ENCODE measurements around the gene OR4E1. TPM values are rescaled to one million over a fixed set of nuclear protein-coding genes. Genes with fewer than 3 reads are reported as not detected.

The OR4E1 gene
- total and polyA plus RNA-seq, 4 donors: not detected

DNA sequence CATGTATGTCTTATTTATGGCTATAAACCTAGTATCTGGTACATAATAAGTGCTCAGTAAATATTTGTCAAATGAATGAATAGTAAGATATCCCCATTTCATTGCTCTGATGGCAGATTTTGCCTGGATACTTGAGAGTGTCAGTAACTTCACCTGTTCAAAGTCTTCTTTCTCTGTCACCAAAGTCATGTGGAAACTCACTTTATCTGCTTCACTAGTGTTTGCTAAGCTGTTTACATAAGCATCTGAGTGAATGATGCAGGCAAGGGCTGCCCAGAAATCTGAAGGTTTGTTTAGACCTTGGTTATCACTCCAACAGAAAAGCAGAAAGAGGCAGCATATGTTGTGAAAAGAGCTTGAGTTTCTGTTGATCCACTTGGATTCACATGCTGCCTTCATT is 4.3 kb downstream of the OR4E1 start:
- Histone ChIP-seq H3K27ac (ENCODE audit: low read depth in 1 of 2, low read length in 2 of 2) (no peak overlapping the region), H3K4me3 (ENCODE audit: low read depth in 1 of 3, low read length in 3 of 3) (no peak overlapping the region), H3K4me1 (ENCODE audit: control insufficient read depth in 4 of 4, insufficient read depth in 4 of 4, low read length in 3 of 4) (no peaks in the 10 kb centered on the region), H3K36me3 (ENCODE audit: control insufficient read depth in 4 of 4, insufficient read depth in 3 of 4, low read depth in 1 of 4, low read length in 3 of 4) (no peaks in the 10 kb centered on the region), H3K9ac (ENCODE audit: low read depth in 1 of 2, low read length in 2 of 2) (no peak overlapping the region), H3K27me3 (ENCODE audit: control insufficient read depth in 4 of 4, insufficient read depth in 4 of 4, low read length in 3 of 4) (peaks cover 0 to 8% (median 2%) of the 10 kb centered on the region in 4 donors), H3K9me3 (ENCODE audit: control insufficient read depth in 4 of 4, low read length in 3 of 4) (peaks cover 0 to 4% (median 0%) of the 10 kb centered on the region in 4 donors)
- TF ChIP-seq JUND (IDR thresholded peaks at IDR 0.05): no peak
- no peak for TF ChIP-seq YY1 (IDR thresholded peaks at IDR 0.05)
- no peak for TF ChIP-seq FOXA1 (IDR thresholded peaks at IDR 0.05)
- TF ChIP-seq FOXA2 (IDR thresholded peaks at IDR 0.05): no peak
- TF ChIP-seq, protein P1, sequence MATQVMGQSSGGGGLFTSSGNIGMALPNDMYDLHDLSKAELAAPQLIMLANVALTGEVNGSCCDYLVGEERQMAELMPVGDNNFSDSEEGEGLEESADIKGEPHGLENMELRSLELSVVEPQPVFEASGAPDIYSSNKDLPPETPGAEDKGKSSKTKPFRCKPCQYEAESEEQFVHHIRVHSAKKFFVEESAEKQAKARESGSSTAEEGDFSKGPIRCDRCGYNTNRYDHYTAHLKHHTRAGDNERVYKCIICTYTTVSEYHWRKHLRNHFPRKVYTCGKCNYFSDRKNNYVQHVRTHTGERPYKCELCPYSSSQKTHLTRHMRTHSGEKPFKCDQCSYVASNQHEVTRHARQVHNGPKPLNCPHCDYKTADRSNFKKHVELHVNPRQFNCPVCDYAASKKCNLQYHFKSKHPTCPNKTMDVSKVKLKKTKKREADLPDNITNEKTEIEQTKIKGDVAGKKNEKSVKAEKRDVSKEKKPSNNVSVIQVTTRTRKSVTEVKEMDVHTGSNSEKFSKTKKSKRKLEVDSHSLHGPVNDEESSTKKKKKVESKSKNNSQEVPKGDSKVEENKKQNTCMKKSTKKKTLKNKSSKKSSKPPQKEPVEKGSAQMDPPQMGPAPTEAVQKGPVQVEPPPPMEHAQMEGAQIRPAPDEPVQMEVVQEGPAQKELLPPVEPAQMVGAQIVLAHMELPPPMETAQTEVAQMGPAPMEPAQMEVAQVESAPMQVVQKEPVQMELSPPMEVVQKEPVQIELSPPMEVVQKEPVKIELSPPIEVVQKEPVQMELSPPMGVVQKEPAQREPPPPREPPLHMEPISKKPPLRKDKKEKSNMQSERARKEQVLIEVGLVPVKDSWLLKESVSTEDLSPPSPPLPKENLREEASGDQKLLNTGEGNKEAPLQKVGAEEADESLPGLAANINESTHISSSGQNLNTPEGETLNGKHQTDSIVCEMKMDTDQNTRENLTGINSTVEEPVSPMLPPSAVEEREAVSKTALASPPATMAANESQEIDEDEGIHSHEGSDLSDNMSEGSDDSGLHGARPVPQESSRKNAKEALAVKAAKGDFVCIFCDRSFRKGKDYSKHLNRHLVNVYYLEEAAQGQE (IDR thresholded peaks at IDR 0.05): no peak
- no peak for TF ChIP-seq HNF4G (IDR thresholded peaks at IDR 0.05)
- TF ChIP-seq, protein P2, sequence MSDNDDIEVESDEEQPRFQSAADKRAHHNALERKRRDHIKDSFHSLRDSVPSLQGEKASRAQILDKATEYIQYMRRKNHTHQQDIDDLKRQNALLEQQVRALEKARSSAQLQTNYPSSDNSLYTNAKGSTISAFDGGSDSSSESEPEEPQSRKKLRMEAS (IDR thresholded peaks at IDR 0.05): no peak
- TF ChIP-seq, protein P3, sequence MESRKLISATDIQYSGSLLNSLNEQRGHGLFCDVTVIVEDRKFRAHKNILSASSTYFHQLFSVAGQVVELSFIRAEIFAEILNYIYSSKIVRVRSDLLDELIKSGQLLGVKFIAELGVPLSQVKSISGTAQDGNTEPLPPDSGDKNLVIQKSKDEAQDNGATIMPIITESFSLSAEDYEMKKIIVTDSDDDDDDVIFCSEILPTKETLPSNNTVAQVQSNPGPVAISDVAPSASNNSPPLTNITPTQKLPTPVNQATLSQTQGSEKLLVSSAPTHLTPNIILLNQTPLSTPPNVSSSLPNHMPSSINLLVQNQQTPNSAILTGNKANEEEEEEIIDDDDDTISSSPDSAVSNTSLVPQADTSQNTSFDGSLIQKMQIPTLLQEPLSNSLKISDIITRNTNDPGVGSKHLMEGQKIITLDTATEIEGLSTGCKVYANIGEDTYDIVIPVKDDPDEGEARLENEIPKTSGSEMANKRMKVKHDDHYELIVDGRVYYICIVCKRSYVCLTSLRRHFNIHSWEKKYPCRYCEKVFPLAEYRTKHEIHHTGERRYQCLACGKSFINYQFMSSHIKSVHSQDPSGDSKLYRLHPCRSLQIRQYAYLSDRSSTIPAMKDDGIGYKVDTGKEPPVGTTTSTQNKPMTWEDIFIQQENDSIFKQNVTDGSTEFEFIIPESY (IDR thresholded peaks at IDR 0.05): no peak
- no peak for TF ChIP-seq NR2F2 (IDR thresholded peaks at IDR 0.05)
- TF ChIP-seq, protein P4, sequence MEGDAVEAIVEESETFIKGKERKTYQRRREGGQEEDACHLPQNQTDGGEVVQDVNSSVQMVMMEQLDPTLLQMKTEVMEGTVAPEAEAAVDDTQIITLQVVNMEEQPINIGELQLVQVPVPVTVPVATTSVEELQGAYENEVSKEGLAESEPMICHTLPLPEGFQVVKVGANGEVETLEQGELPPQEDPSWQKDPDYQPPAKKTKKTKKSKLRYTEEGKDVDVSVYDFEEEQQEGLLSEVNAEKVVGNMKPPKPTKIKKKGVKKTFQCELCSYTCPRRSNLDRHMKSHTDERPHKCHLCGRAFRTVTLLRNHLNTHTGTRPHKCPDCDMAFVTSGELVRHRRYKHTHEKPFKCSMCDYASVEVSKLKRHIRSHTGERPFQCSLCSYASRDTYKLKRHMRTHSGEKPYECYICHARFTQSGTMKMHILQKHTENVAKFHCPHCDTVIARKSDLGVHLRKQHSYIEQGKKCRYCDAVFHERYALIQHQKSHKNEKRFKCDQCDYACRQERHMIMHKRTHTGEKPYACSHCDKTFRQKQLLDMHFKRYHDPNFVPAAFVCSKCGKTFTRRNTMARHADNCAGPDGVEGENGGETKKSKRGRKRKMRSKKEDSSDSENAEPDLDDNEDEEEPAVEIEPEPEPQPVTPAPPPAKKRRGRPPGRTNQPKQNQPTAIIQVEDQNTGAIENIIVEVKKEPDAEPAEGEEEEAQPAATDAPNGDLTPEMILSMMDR (IDR thresholded peaks at IDR 0.05; ENCODE audit: low read depth, low read length, missing input control): no peak
- TF ChIP-seq RXRA (IDR thresholded peaks at IDR 0.05): no peak
- TF ChIP-seq EGR1 (IDR thresholded peaks at IDR 0.05; ENCODE audit: low read depth in 2 of 2): no peak
- no peak for TF ChIP-seq RAD21 (IDR thresholded peaks at IDR 0.05)
- DNase-seq (ENCODE audit: low spot score): no peak

DNA sequence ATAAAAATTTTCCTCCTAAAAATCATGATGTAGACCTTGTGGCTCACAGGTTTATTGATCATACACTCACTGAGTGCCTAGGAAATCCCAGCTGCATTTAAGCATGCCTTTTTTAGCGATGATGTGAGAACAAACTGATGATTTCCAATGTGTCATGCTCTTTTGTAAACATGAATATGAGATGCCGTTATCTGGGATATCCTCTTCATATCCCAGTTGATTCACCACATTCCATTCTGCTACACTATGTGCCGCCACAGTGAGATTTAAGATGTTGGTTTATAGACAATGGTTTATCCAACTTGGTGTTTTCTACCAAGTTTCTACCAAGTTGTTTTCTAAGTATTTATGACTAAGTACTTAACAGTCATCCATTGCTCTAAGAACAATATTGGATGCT is 5.2 kb downstream of the OR4E1 start:
- WGBS: 72% methylated on average over 3 of the region's 3 CpGs

More for the DNA sequence above, 5.2 kb downstream of the OR4E1 start:
- Histone ChIP-seq H3K4me3 (ENCODE audit: low read depth in 1 of 3, low read length in 3 of 3) (no peak overlapping the region), H3K27ac (ENCODE audit: low read depth in 1 of 2, low read length in 2 of 2) (no peak overlapping the region), H3K27me3 (ENCODE audit: control insufficient read depth in 4 of 4, insufficient read depth in 4 of 4, low read length in 3 of 4) (peaks cover 0 to 8% (median 2%) of the 10 kb centered on the region in 4 donors), H3K36me3 (ENCODE audit: control insufficient read depth in 4 of 4, insufficient read depth in 3 of 4, low read depth in 1 of 4, low read length in 3 of 4) (no peaks in the 10 kb centered on the region), H3K4me1 (ENCODE audit: control insufficient read depth in 4 of 4, insufficient read depth in 4 of 4, low read length in 3 of 4) (no peaks in the 10 kb centered on the region), H3K9me3 (ENCODE audit: control insufficient read depth in 4 of 4, low read length in 3 of 4) (peaks cover 0 to 4% (median 0%) of the 10 kb centered on the region in 4 donors), H3K9ac (ENCODE audit: low read depth in 1 of 2, low read length in 2 of 2) (no peak overlapping the region)
- DNase-seq (ENCODE audit: low spot score): no peak
- TF ChIP-seq HNF4A (conservative IDR thresholded peaks at IDR 0.05): no peak
- TF ChIP-seq NR2F2 (IDR thresholded peaks at IDR 0.05): no peak
- no peak for TF ChIP-seq RAD21 (IDR thresholded peaks at IDR 0.05)
- TF ChIP-seq, protein P4 (IDR thresholded peaks at IDR 0.05; ENCODE audit: low read depth, low read length, missing input control): no peak
- no peak for TF ChIP-seq GABPA (IDR thresholded peaks at IDR 0.05 in 1 of 2, conservative IDR thresholded peaks at IDR 0.05 in 1 of 2)
- TF ChIP-seq, protein P2 (IDR thresholded peaks at IDR 0.05): no peak
